Measurements from ENCODE around the gene TRIB2.

The TRIB2 gene

GRCh38 chr2:12716032-12716281 lies 779 bp upstream of the TRIB2 start:
- H3K9ac ChIP-seq (ENCODE audit: low read depth, low read length): peak overlapping the region; percentile 88
- peak overlapping the region; percentile 88 for H3K4me3 ChIP-seq (ENCODE audit: low read depth, low read length)
- H3K27me3 ChIP-seq (ENCODE audit: control insufficient read depth, insufficient read depth, low read length): peaks cover 19% of the 10 kb centered on the region
- H3K4me1 ChIP-seq (ENCODE audit: control insufficient read depth, insufficient read depth, low read length): peaks cover 21% of the 10 kb centered on the region
- H3K36me3 ChIP-seq (ENCODE audit: control insufficient read depth, insufficient read depth, low read length): no peaks in the 10 kb centered on the region
- H3K9me3 ChIP-seq (ENCODE audit: control insufficient read depth, insufficient read depth, low read length): no peaks in the 10 kb centered on the region

GRCh38 chr2:12717191-12718014 lies 667 bp downstream of the TRIB2 start:
- peak overlapping the region; percentile 82 for H3K4me3 ChIP-seq (ENCODE audit: low read depth, low read length)
- no peaks in the 10 kb centered on the region for H3K9me3 ChIP-seq (ENCODE audit: control insufficient read depth, insufficient read depth, low read length)
- H3K4me1 ChIP-seq (ENCODE audit: control insufficient read depth, insufficient read depth, low read length): peaks cover 21% of the 10 kb centered on the region
- H3K9ac ChIP-seq (ENCODE audit: low read depth, low read length): peak overlapping the region; percentile 60
- H3K36me3 ChIP-seq (ENCODE audit: control insufficient read depth, insufficient read depth, low read length): no peaks in the 10 kb centered on the region
- H3K27me3 ChIP-seq (ENCODE audit: control insufficient read depth, insufficient read depth, low read length): peaks cover 19% of the 10 kb centered on the region

DNA sequence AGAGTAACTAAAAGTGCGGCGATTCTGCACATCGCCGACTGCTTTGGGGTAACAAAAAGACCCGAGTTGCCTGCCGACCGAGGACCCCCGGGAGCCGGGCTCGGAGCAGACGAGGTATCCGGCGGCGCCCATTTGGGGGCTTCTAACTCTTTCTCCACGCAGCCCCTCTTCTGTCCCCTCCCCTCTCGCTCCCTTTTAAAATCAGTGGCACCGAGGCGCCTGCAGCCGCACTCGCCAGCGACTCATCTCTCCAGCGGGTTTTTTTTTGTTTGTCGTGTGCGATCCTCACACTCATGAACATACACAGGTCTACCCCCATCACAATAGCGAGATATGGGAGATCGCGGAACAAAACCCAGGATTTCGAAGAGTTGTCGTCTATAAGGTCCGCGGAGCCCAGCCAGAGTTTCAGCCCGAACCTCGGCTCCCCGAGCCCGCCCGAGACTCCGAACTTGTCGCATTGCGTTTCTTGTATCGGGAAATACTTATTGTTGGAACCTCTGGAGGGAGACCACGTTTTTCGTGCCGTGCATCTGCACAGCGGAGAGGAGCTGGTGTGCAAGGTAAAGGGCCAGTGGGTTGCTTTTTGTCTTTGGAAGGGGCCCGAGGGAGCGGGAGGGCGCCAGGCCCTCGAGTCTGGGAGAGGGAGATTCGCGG lies 1.4 kb downstream of the TRIB2 start:
- Histone ChIP-seq H3K9ac (ENCODE audit: low read depth, low read length) (peak overlapping the region; percentile 60), H3K27me3 (ENCODE audit: control insufficient read depth, insufficient read depth, low read length) (peaks cover 19% of the 10 kb centered on the region), H3K4me3 (ENCODE audit: low read depth, low read length) (peak overlapping the region; percentile 82), H3K36me3 (ENCODE audit: control insufficient read depth, insufficient read depth, low read length) (no peaks in the 10 kb centered on the region), H3K9me3 (ENCODE audit: control insufficient read depth, insufficient read depth, low read length) (no peaks in the 10 kb centered on the region), H3K4me1 (ENCODE audit: control insufficient read depth, insufficient read depth, low read length) (peaks cover 21% of the 10 kb centered on the region)

DNA sequence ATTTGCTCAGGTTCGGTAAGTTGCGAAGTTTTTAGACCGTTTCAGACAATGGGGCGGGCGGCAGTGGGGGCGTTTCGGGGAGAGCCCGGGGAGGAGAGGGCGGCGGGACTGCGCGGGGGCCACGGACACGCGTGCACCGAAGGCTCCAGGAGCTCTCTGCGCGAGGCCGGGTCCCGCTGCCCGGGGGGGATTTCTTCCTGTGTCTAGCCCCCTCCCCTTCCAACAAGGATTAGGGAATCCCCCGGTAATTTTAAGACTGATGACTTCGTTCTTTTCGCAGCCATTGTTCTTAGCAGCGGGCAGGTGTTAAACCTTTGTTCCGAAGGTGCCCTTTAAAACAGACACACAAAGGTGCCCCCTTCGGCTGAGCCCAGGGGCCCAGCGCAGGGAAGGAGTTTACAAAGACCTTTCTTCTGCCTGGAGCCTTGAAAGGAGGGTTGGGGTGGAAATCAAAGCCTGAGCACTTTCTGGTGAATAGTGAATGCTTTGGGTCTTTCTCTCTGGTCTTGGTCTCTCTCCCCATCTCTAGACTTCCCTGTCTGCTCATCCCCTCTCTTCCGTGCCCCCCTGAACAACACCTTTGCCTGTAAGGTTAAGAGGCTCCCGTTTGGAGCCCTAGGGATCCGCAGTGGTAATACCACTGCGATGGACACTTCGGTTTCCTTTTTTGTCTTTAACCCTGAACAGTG lies 2.1 kb downstream of the TRIB2 start:
- peaks cover 19% of the 10 kb centered on the region for H3K27me3 ChIP-seq (ENCODE audit: control insufficient read depth, insufficient read depth, low read length)
- no peaks in the 10 kb centered on the region for H3K9me3 ChIP-seq (ENCODE audit: control insufficient read depth, insufficient read depth, low read length)
- H3K4me3 ChIP-seq (ENCODE audit: low read depth, low read length): peak overlapping the region; percentile 82
- H3K36me3 ChIP-seq (ENCODE audit: control insufficient read depth, insufficient read depth, low read length): peaks cover 5% of the 10 kb centered on the region
- H3K4me1 ChIP-seq (ENCODE audit: control insufficient read depth, insufficient read depth, low read length): peaks cover 21% of the 10 kb centered on the region
- H3K9ac ChIP-seq (ENCODE audit: low read depth, low read length): peak overlapping the region; percentile 60

GRCh38 chr2:12719400-12720277 lies 2.9 kb downstream of the TRIB2 start:
- no peaks in the 10 kb centered on the region for H3K9me3 ChIP-seq (ENCODE audit: control insufficient read depth, insufficient read depth, low read length)
- peaks cover 17% of the 10 kb centered on the region for H3K4me1 ChIP-seq (ENCODE audit: control insufficient read depth, insufficient read depth, low read length)
- H3K9ac ChIP-seq (ENCODE audit: low read depth, low read length): peak overlapping the region; percentile 60
- H3K4me3 ChIP-seq (ENCODE audit: low read depth, low read length): peak overlapping the region; percentile 82
- H3K36me3 ChIP-seq (ENCODE audit: control insufficient read depth, insufficient read depth, low read length): peaks cover 7% of the 10 kb centered on the region
- H3K27me3 ChIP-seq (ENCODE audit: control insufficient read depth, insufficient read depth, low read length): peaks cover 19% of the 10 kb centered on the region

GRCh38 chr2:12720278-12720620 lies 3.5 kb downstream of the TRIB2 start:
- Histone ChIP-seq H3K36me3 (ENCODE audit: control insufficient read depth, insufficient read depth, low read length) (peaks cover 11% of the 10 kb centered on the region), H3K4me3 (ENCODE audit: low read depth, low read length) (peak overlapping the region; percentile 82)

DNA sequence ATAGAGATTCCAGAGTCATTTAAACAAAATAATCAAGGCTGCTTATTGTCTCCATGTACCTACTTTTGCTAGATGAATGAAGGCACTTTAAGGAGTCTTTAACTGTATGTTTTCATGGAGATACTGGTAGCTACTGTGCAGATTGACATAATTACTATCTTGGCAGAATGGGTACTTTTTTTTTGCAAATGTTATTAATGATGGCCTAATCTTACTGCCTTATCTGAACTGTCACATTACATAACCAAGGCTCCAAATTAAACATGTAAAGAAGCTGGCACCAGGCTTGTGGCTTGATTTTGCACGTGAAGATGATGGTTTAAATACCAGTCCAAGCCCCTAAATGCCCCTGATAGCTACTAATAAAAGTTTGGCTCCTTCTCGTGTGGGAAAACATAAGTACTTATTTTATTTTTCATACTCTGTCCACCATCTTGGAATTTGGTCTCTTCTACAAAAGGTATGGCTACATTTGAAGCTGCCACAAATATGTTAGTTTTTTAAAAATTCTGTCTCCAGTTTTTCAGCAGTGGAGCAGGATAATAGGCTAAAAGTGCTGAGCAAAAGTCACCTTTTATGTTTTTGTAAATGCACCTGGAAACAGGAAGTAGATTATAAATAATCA lies 4.1 kb downstream of the TRIB2 start:
- H3K27me3 ChIP-seq (ENCODE audit: control insufficient read depth, insufficient read depth, low read length): peaks cover 19% of the 10 kb centered on the region
- H3K4me3 ChIP-seq (ENCODE audit: low read depth, low read length): no peak overlapping the region
- peaks cover 16% of the 10 kb centered on the region for H3K36me3 ChIP-seq (ENCODE audit: control insufficient read depth, insufficient read depth, low read length)
- H3K4me1 ChIP-seq (ENCODE audit: control insufficient read depth, insufficient read depth, low read length): peaks cover 7% of the 10 kb centered on the region
- H3K9ac ChIP-seq (ENCODE audit: low read depth, low read length): no peak overlapping the region
- H3K9me3 ChIP-seq (ENCODE audit: control insufficient read depth, insufficient read depth, low read length): no peaks in the 10 kb centered on the region

More at GRCh38 chr2:12720278-12720620, 3.5 kb downstream of the TRIB2 start:
- Histone ChIP-seq H3K27me3 (ENCODE audit: control insufficient read depth, insufficient read depth, low read length) (peaks cover 19% of the 10 kb centered on the region), H3K4me1 (ENCODE audit: control insufficient read depth, insufficient read depth, low read length) (peaks cover 11% of the 10 kb centered on the region), H3K9me3 (ENCODE audit: control insufficient read depth, insufficient read depth, low read length) (no peaks in the 10 kb centered on the region), H3K9ac (ENCODE audit: low read depth, low read length) (no peak overlapping the region)

- Histone ChIP-seq H3K9ac (ENCODE audit: low read depth, low read length) (no peak overlapping the region), H3K27me3 (ENCODE audit: control insufficient read depth, insufficient read depth, low read length) (peaks cover 19% of the 10 kb centered on the region), H3K4me1 (ENCODE audit: control insufficient read depth, insufficient read depth, low read length) (peaks cover 7% of the 10 kb centered on the region), H3K9me3 (ENCODE audit: control insufficient read depth, insufficient read depth, low read length) (no peaks in the 10 kb centered on the region), H3K4me3 (ENCODE audit: low read depth, low read length) (peak overlapping the region; percentile 5), H3K36me3 (ENCODE audit: control insufficient read depth, insufficient read depth, low read length) (peaks cover 16% of the 10 kb centered on the region)
These were observed 5.1 kb downstream of the TRIB2 start for GRCh38 chr2:12721566-12722446.

GRCh38 chr2:12722447-12723316 lies 5.9 kb downstream of the TRIB2 start:
- H3K4me3 ChIP-seq (ENCODE audit: low read depth, low read length): no peak overlapping the region
- H3K36me3 ChIP-seq (ENCODE audit: control insufficient read depth, insufficient read depth, low read length): peaks cover 21% of the 10 kb centered on the region
- H3K9ac ChIP-seq (ENCODE audit: low read depth, low read length): no peak overlapping the region
- peaks cover 19% of the 10 kb centered on the region for H3K27me3 ChIP-seq (ENCODE audit: control insufficient read depth, insufficient read depth, low read length)
- no peaks in the 10 kb centered on the region for H3K9me3 ChIP-seq (ENCODE audit: control insufficient read depth, insufficient read depth, low read length)
- H3K4me1 ChIP-seq (ENCODE audit: control insufficient read depth, insufficient read depth, low read length): peaks cover 7% of the 10 kb centered on the region
